ENCODE data around the gene FAM83D.

Gene FAM83D

GRCh38 chr20:38895098-38895949 is 30.9 kb upstream of the FAM83D start:
- no peak for DNase-seq

GRCh38 chr20:38896009-38896594 is 30.1 kb upstream of the FAM83D start:
- no peak for DNase-seq

- DNase-seq: no peak
These were observed 28.9 kb upstream of the FAM83D start for GRCh38 chr20:38897267-38897666.

GRCh38 chr20:38900606-38901005 is 25.6 kb upstream of the FAM83D start:
- no peak for DNase-seq

GRCh38 chr20:38902601-38903000 is 23.6 kb upstream of the FAM83D start:
- DNase-seq: no peak

GRCh38 chr20:38903335-38903734 is 22.9 kb upstream of the FAM83D start:
- DNase-seq: no peak

- DNase-seq: no peak
These were observed 20.8 kb upstream of the FAM83D start for GRCh38 chr20:38905375-38905774.

GRCh38 chr20:38907918-38908677 is 18.1 kb upstream of the FAM83D start:
- DNase-seq: no peak

GRCh38 chr20:38915355-38915754 is 10.9 kb upstream of the FAM83D start:
- no peak for DNase-seq

- DNase-seq: peak; percentile 22
These were observed 8.6 kb upstream of the FAM83D start for GRCh38 chr20:38917657-38918056.

- no peak for DNase-seq
These were observed 8.0 kb upstream of the FAM83D start for GRCh38 chr20:38918172-38918571.

- DNase-seq: no peak
These were observed 6.5 kb upstream of the FAM83D start for GRCh38 chr20:38919683-38920082.

- no peak for DNase-seq
These were observed 5.8 kb upstream of the FAM83D start for GRCh38 chr20:38920411-38920810.

- DNase-seq: no peak
These were observed 5.4 kb upstream of the FAM83D start for GRCh38 chr20:38920851-38921250.

GRCh38 chr20:38924718-38925117 is 1.5 kb upstream of the FAM83D start:
- no peak for DNase-seq

- no peak for DNase-seq
These were observed 858 bp downstream of the FAM83D start for GRCh38 chr20:38926934-38927616.

GRCh38 chr20:38927902-38928578 is 1.8 kb downstream of the FAM83D start:
- no peak for DNase-seq

- no peak for DNase-seq
These were observed 4.0 kb downstream of the FAM83D start for GRCh38 chr20:38930242-38930569.

- no peak for DNase-seq
These were observed 5.8 kb downstream of the FAM83D start for GRCh38 chr20:38931984-38932383.

- no peak for DNase-seq
These were observed 6.4 kb downstream of the FAM83D start for GRCh38 chr20:38932457-38933120.

- DNase-seq: no peak
These were observed 8.3 kb downstream of the FAM83D start for GRCh38 chr20:38934530-38934929.

GRCh38 chr20:38935285-38935684 is 9.1 kb downstream of the FAM83D start:
- DNase-seq: peak; percentile 6
